Neural cell (in vitro differentiated cells): ENCODE measurements around the gene TMEM184A.

ENCODE experiments used
- CTCF ChIP-seq: fragments of 450-650 bp; IDR thresholded peaks from 2 replicates; pipeline ENCODE4 v1.5.1; 2014; ENCODE audit warnings: antibody characterized with exemption, mild to moderate bottlenecking, moderate library complexity; ENCODE audit not compliant: poor library complexity, severe bottlenecking
- EP300 ChIP-seq: fragments of 450-650 bp; conservative IDR thresholded peaks from 2 replicates; pipeline ENCODE4 v1.6.1; 2014; ENCODE audit warnings: antibody characterized with exemption, mild to moderate bottlenecking, moderate library complexity; ENCODE audit not compliant: poor library complexity, severe bottlenecking
- EZH2 ChIP-seq: fragments of 200-600, 300-800 bp; shearing (Covaris generic), sonication (generic); IDR thresholded peaks from 2 replicates; pipeline ENCODE4 v1.6.1; 2014; ENCODE audit warnings: antibody characterized with exemption, low read length, borderline replicate concordance, mild to moderate bottlenecking; ENCODE audit not compliant: insufficient read depth, poor library complexity, severe bottlenecking
- POLR2AphosphoS5 ChIP-seq: IDR thresholded peaks from 2 replicates; pipeline ENCODE4 v1.6.1; 2012
- RAD21 ChIP-seq: fragments of 450-650 bp; conservative IDR thresholded peaks from 2 replicates; pipeline ENCODE4 v1.6.1; 2014; ENCODE audit warnings: antibody characterized with exemption, mild to moderate bottlenecking, moderate library complexity
- TAF1 ChIP-seq: IDR thresholded peaks from 2 replicates; pipeline ENCODE4 v1.6.1; 2012; ENCODE audit warnings: low read depth

DNA sequence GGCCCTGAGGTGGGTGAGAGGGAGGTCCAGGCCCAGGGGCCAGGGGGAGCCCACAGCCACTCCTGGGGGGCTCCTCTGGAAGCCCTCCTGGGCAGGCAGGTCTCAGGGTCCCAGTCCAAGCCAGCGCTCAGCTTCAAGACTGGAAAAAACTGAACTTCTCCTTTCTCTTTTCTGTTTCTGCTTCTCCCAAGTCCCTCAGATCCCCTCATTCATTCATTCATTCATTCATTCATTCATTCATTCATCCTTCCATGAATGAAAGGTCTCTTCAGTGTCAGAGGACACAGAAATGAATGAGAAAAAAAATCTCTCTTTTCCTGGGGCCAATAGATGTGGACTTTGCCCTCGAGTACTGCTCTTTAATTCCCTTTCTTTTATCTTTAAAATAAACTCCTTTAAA lies 48.4 kb upstream of the TMEM184A start:
- no peak for TF ChIP-seq RAD21
- no peak for TF ChIP-seq CTCF
- TF ChIP-seq POLR2AphosphoS5, result no peak
- TF ChIP-seq TAF1, result no peak
- TF ChIP-seq EZH2, result no peak
- no peak for TF ChIP-seq EP300
